IPS DF 19.7 (cell line): Measurements from ENCODE around the gene MTAP.

Source experiments
- DNase-seq: peaks from one replicate; pipeline ENCODE4 v3.0.0-alpha.2; 2013; ENCODE audit warnings: low read depth, low spot score

The MTAP gene

GRCh38 chr9:21802418-21803000, at the start of gene MTAP:
TSS of gene MTAP (plus strand) at chr9:21802636. CDS start at chr9:21802749, 113 bp downstream.
- DNase-seq, result peak; percentile 78

GRCh38 chr9:21753523-21753922, 48.9 kb upstream of the MTAP start:
- DNase-seq, result no peak

GRCh38 chr9:21754741-21755140, 47.7 kb upstream of the MTAP start:
- DNase-seq, result no peak

GRCh38 chr9:21758540-21758939, 43.9 kb upstream of the MTAP start:
- DNase-seq, result no peak

GRCh38 chr9:21761309-21761901, 41.0 kb upstream of the MTAP start:
- no peak for DNase-seq

- DNase-seq, result no peak
These were observed 40.4 kb upstream of the MTAP start for GRCh38 chr9:21762064-21762463.

GRCh38 chr9:21764846-21765245, 37.6 kb upstream of the MTAP start:
- no peak for DNase-seq

GRCh38 chr9:21766096-21766495, 36.3 kb upstream of the MTAP start:
- DNase-seq, result no peak

GRCh38 chr9:21770871-21771560, 31.4 kb upstream of the MTAP start:
- DNase-seq, result no peak

GRCh38 chr9:21777701-21778100, 24.7 kb upstream of the MTAP start:
- no peak for DNase-seq

- no peak for DNase-seq
These were observed 24.1 kb upstream of the MTAP start for GRCh38 chr9:21778304-21778703.

- no peak for DNase-seq
These were observed 23.0 kb upstream of the MTAP start for GRCh38 chr9:21779397-21779796.

- no peak for DNase-seq
These were observed 20.8 kb upstream of the MTAP start for GRCh38 chr9:21781656-21782055.

- no peak for DNase-seq
These were observed 20.2 kb upstream of the MTAP start for GRCh38 chr9:21782205-21782604.

- no peak for DNase-seq
These were observed 13.7 kb upstream of the MTAP start for GRCh38 chr9:21788752-21789151.

GRCh38 chr9:21789541-21790037, 12.8 kb upstream of the MTAP start:
- no peak for DNase-seq

- DNase-seq, result no peak
These were observed 7.0 kb upstream of the MTAP start for GRCh38 chr9:21795483-21795882.

GRCh38 chr9:21796768-21797167, 5.7 kb upstream of the MTAP start:
- no peak for DNase-seq

- no peak for DNase-seq
These were observed 1.3 kb upstream of the MTAP start for GRCh38 chr9:21800931-21801682.

- peak; percentile 52 for DNase-seq
These were observed 586 bp upstream of the MTAP start for GRCh38 chr9:21801683-21802417.

- no peak for DNase-seq
These were observed 1.2 kb downstream of the MTAP start for GRCh38 chr9:21803649-21804048.

GRCh38 chr9:21804331-21804730, 1.9 kb downstream of the MTAP start:
- no peak for DNase-seq
